ENCODE measurements around the gene ALK.

- TF ChIP-seq, protein P1, sequence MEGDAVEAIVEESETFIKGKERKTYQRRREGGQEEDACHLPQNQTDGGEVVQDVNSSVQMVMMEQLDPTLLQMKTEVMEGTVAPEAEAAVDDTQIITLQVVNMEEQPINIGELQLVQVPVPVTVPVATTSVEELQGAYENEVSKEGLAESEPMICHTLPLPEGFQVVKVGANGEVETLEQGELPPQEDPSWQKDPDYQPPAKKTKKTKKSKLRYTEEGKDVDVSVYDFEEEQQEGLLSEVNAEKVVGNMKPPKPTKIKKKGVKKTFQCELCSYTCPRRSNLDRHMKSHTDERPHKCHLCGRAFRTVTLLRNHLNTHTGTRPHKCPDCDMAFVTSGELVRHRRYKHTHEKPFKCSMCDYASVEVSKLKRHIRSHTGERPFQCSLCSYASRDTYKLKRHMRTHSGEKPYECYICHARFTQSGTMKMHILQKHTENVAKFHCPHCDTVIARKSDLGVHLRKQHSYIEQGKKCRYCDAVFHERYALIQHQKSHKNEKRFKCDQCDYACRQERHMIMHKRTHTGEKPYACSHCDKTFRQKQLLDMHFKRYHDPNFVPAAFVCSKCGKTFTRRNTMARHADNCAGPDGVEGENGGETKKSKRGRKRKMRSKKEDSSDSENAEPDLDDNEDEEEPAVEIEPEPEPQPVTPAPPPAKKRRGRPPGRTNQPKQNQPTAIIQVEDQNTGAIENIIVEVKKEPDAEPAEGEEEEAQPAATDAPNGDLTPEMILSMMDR (IDR thresholded peaks at IDR 0.05) = no peak
- no peak for TF ChIP-seq POLR2A (IDR thresholded peaks at IDR 0.05)
Measured at GRCh38 chr2:29273004-29273684, 648.2 kb downstream of the ALK start.
